ENCODE results near the gene SLC2A13.
"Not testable (repeated sequence)": the region's sequence is repeated elsewhere in the genome, so short reads cannot be mapped to it uniquely, and the experiment has no call there.

The SLC2A13 gene

GRCh38 chr12:39912211-39912980 lies 193.5 kb downstream of the SLC2A13 start:
- no peak overlapping the region for H3K4me3 ChIP-seq (ENCODE audit: low read length)
- TF ChIP-seq, protein P1, sequence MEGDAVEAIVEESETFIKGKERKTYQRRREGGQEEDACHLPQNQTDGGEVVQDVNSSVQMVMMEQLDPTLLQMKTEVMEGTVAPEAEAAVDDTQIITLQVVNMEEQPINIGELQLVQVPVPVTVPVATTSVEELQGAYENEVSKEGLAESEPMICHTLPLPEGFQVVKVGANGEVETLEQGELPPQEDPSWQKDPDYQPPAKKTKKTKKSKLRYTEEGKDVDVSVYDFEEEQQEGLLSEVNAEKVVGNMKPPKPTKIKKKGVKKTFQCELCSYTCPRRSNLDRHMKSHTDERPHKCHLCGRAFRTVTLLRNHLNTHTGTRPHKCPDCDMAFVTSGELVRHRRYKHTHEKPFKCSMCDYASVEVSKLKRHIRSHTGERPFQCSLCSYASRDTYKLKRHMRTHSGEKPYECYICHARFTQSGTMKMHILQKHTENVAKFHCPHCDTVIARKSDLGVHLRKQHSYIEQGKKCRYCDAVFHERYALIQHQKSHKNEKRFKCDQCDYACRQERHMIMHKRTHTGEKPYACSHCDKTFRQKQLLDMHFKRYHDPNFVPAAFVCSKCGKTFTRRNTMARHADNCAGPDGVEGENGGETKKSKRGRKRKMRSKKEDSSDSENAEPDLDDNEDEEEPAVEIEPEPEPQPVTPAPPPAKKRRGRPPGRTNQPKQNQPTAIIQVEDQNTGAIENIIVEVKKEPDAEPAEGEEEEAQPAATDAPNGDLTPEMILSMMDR (IDR thresholded peaks at IDR 0.05; ENCODE audit: insufficient read depth, low read depth, low read length, missing control alignments): no peak
- DNase-seq (ENCODE audit: low read depth): peak; percentile 79

DNA sequence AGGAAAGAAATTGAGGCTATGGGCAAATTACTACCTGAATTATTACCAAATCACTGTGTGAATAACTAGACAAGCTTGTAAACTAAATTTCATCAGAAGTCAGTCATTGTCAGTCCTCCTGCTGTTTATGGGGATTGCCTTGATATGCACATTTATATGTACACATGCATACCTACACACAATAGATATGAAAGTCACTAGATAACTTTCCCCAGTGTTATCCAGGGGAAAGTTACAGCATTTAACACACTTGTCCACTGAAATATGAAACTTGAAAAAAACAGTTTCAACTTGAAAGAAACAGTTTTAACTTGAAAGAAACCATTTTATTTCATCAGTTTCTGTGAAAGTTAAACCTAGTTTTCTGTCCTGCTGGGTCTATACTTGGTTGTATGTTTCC lies 199.6 kb downstream of the SLC2A13 start:
- TF ChIP-seq, protein P1 (IDR thresholded peaks at IDR 0.05; ENCODE audit: insufficient read depth, low read depth, low read length, missing control alignments): no peak
- no peak overlapping the region for H3K4me3 ChIP-seq (ENCODE audit: low read length)

DNA sequence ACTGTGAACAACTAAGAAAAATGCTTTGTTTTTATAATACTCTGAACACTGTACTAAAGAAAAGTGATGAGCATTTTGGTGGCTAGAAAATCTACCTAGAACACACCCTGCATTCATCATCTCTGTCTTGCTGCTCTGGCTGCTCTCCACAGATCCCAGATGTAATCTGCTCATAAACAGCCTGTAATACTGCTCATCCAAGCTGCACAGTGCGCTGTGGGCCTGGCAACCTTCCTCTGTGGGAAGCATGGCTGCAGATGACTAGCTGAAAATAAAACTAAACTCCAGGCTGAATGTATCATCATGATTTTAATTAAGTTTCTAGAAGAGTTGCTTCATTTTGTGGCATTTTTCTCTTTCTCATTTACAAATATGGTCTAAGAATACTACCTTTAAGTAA lies 200.7 kb downstream of the SLC2A13 start:
- TF ChIP-seq, protein P1 (IDR thresholded peaks at IDR 0.05; ENCODE audit: insufficient read depth, low read depth, low read length, missing control alignments): no peak
- no peak for DNase-seq (ENCODE audit: low read depth)

More for the DNA sequence above, 199.6 kb downstream of the SLC2A13 start:
- DNase-seq (ENCODE audit: low read depth): no peak

DNA sequence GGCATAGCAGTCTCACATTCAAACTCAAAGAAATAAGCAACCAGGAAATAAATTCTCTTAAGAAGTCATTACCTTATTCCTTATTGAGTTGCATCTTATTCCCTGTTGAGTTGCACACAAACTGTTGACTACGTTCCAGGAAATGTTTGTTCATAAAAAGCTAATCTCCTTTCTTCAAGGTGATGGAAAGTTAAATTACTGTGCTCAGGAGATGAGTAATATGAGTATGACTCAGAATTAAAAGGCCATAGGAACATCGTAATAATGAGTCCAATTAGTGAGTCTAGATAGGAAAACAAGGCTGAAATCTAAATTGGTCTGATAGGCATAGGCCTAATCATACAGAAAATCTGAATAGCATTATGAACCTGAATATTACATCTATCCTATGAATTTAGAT lies 203.1 kb downstream of the SLC2A13 start:
- no peak overlapping the region for H3K4me3 ChIP-seq (ENCODE audit: low read length)
- TF ChIP-seq, protein P1 (IDR thresholded peaks at IDR 0.05; ENCODE audit: insufficient read depth, low read depth, low read length, missing control alignments): no peak
- peak; percentile 68 for DNase-seq (ENCODE audit: low read depth)

More for the DNA sequence above, 200.7 kb downstream of the SLC2A13 start:
- H3K4me3 ChIP-seq (ENCODE audit: low read length): no peak overlapping the region

DNA sequence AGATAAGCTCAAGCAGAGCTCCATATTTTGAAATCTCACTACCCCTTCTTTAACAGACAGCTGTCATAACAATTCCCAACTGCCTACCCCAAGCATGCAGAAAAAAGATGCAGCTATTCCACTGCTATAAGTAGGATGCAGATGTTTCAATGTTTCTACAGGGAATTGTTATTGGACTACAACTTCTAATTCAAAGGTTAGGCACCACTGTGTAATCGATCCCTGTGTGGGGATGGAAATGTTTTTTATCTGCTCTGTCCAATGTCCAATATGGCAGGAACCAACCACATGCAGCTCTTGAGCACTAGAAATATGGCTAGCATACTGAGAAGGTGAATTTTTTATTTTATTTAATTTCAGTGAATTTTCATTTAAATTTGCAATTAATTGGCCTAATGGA lies 208.6 kb downstream of the SLC2A13 start:
- TF ChIP-seq, protein P1 (IDR thresholded peaks at IDR 0.05; ENCODE audit: insufficient read depth, low read depth, low read length, missing control alignments): no peak
- H3K4me3 ChIP-seq (ENCODE audit: low read length): no peak overlapping the region
- DNase-seq (ENCODE audit: low read depth): no peak

GRCh38 chr12:39893388-39893787 lies 212.5 kb downstream of the SLC2A13 start:
- H3K4me3 ChIP-seq (ENCODE audit: low read length); DNase-seq (ENCODE audit: low read depth): not testable (repeated sequence)

DNA sequence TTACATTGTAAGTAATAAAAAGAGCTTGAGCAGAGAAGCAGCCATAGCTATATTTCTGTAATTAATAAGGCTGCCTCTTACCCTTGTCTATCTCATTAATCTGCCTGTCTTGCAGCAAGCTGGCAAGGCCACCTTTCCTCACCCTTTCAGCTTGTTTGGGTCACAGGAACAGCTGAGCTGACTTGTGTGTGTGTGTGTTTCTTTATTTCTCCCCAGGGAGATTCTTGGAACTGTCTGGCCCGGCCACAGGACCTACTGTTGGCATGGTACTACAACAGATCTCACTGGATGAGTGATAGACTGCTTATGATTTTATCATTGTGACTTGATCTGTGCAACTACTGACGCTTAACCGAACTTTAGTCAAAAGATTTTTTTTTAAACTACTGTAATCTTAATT lies 213.7 kb downstream of the SLC2A13 start:
- H3K4me3 ChIP-seq (ENCODE audit: low read length): no peak overlapping the region
- TF ChIP-seq, protein P1 (IDR thresholded peaks at IDR 0.05; ENCODE audit: insufficient read depth, low read depth, low read length, missing control alignments): no peak
- DNase-seq (ENCODE audit: low read depth): no peak
